Mesodermal cell (in vitro differentiated cells): ENCODE data around the gene CACNB3.
"Not testable (repeated sequence)": the region's sequence is repeated elsewhere in the genome, so short reads cannot be mapped to it uniquely, and the experiment has no call there.

Experiments
- H3K27ac ChIP-seq: 2 replicates; pipeline ENCODE4 v1.7.0; 2013; ENCODE audit warnings: mild to moderate bottlenecking, low read depth, low read length, moderate library complexity; ENCODE audit not compliant: severe bottlenecking
- H3K36me3 ChIP-seq: 2 replicates; pipeline ENCODE4 v1.7.1; 2013; ENCODE audit warnings: mild to moderate bottlenecking, low read length, moderate library complexity; ENCODE audit not compliant: control insufficient read depth, insufficient read depth
- H3K4me1 ChIP-seq: one replicate; pipeline ENCODE4 v1.7.1; 2013; ENCODE audit warnings: mild to moderate bottlenecking, low read length; ENCODE audit not compliant: insufficient read depth, control insufficient read depth, poor library complexity, severe bottlenecking
- H3K4me3 ChIP-seq: 2 replicates; pipeline ENCODE4 v1.7.0; 2013; ENCODE audit warnings: low read length, control low read depth, mild to moderate bottlenecking; ENCODE audit not compliant: insufficient read depth, poor library complexity, severe bottlenecking; ENCODE audit errors: extremely low read depth
- H3K9me3 ChIP-seq: 2 replicates; pipeline ENCODE4 v1.7.1; 2013; ENCODE audit warnings: mild to moderate bottlenecking, low read length, moderate library complexity; ENCODE audit not compliant: control insufficient read depth
- WGBS, 2 experiments: methylation state at CpG; one replicate each; pipeline ENCODE4 v1.1.5; 2013; ENCODE audit warnings: missing lambda C conversion rate in 2 of 2; ENCODE audit not compliant: insufficient coverage in 2 of 2; 5-methylcytosine and 5-hydroxymethylcytosine counted together

Gene CACNB3

GRCh38 chr12:48873534-48873933 is 55.2 kb downstream of the CACNB3 start:
- not testable (repeated sequence) for H3K27ac ChIP-seq

GRCh38 chr12:48875944-48876515 is 57.7 kb downstream of the CACNB3 start:
- 69% methylated on average over 4 of the region's 4 CpGs for WGBS, 2 experiments
- no peak overlapping the region for H3K27ac ChIP-seq
- H3K36me3 ChIP-seq = no peaks in the 10 kb centered on the region
- peaks cover 4% of the 10 kb centered on the region for H3K4me1 ChIP-seq
- no peak overlapping the region for H3K4me3 ChIP-seq
- no peaks in the 10 kb centered on the region for H3K9me3 ChIP-seq

More at GRCh38 chr12:48873534-48873933, 55.2 kb downstream of the CACNB3 start:
- not testable (repeated sequence) for H3K4me3 ChIP-seq, H3K9me3 ChIP-seq, H3K4me1 ChIP-seq, H3K36me3 ChIP-seq
- 88 to 93% methylated on average over 6 to 8 of the region's 8 CpGs for WGBS, 2 experiments
